IPS DF 4.7 (cell line): ENCODE measurements around the gene XRCC3.

ENCODE experiments used
- DNase-seq: peaks from one replicate; pipeline ENCODE4 v3.0.0-alpha.2; 2013; ENCODE audit warnings: low spot score; ENCODE audit errors: extremely low read depth

The XRCC3 gene

GRCh38 chr14:103726474-103726873 is 11.2 kb upstream of the XRCC3 start:
- no peak for DNase-seq

DNA sequence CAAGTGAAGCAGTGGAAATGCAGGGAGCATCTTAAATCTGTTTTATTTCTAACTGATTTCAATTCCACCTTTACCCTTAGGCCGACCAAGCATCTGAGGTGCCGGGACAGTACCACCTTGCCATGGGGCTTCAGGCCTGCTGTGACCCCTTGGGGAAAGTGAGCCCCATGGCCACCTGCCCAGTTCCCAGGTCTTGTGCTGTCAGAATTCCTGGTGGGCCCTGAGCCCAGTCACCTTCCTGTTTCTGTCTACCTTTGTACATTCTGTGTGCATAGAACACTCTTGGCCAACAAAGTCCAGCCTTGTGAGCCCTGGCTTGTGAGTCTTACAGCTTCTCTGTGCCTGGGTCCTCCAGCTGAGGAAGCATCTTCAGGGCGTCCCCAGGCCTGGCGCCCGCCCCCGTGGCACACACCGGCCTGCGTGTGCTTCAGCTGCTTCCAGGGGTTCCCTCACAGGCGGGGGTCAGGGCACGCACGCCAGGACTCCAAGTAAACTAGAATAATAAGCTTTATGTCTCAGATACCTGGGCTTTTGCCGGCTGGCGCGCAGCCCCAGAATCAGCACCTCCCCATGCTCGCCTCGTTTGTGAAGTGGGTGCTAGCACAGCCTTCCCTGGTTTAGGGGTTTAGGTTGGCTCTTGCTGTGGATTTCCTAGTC is 10.6 kb upstream of the XRCC3 start:
- DNase-seq: no peak

DNA sequence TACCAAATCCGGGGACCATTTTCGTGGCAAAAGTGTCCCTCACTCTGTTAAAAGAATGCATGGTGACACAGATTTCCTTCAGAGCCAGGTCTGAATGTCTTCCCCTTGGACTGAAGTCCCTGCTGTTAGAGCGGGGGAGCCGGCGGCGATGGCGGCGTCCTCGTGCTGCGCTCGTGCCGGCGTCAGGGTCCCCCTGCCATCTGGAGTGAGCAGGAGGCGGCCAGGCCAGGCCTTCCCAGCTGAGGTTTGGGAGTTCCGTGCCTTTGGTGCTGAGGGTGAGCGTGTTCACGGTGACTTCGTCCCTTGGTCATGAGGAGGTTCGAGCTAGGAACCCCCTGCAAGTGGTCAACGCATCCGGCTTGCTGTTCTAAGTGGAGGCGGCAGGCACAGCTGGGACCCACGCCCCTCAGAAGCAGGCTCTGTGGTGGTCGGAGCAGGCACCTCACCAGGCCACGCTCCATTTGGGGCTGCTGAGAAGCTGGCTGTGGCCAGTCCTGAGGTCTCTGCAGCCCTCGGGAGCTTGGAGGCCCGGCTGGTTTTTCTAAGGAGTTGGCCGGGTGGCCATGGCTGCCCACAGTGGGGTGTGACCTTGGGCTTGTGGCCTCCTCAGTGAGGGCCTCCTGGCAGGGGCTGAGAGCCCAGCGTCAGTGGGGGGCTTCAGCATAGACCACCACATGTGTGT is 9.9 kb upstream of the XRCC3 start:
- DNase-seq: no peak

GRCh38 chr14:103724116-103724515 is 8.9 kb upstream of the XRCC3 start:
- DNase-seq: no peak

DNA sequence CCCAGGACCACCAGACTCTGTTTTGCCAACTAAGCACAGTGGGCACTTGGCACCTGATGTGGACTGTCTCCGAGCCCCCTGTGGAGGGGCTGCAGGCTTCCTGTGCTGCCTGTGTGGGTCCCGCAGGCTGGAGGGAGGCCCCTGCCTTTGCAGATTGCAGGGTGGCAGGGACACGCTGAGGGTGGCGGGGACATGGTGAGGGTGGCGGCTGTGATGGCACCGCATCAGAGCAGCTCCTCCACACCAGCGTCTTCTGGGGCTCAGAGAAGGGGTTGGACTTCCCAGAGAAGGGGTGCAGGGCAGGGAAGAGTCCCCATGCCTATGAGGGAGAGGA is 8.5 kb upstream of the XRCC3 start:
- no peak for DNase-seq

DNA sequence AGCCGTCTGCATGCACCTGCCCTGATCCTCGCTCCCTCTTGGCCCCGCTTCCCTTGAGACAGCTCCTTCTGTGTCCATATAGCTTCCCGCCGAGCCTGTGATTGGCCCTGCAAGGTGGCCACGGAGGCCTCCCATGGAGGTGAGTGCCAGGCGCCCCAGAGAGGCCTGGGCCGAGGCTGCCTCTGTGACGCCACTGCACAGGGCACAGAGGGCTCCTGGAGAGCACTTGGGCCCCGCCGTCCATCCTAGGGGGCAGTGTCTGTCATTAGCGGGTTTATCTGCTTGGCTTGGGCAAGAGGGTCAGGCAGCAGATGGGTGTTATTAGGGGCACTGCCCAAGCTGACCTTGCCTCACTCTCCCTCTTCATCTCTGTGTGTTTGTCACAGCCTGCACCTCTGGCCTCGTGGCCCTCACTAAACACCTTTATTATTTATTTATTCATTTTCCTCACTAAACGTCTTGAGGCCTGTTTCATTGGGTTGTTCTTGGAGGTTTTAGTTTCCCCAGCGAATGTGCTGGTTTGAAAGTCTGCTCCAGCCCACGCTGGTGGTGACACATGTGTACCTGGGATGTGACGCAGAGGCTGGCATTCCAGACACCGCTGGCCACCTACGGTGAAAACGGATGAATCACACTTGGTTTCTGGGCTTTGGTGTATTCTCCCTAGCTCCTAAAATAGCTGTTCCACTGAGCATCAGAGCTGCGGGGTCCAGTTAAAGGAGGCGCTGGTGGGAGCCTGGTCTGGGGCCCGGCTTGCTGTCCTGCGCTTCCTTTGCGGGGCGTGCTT is 6.3 kb upstream of the XRCC3 start:
- no peak for DNase-seq

- DNase-seq: no peak
Measured at GRCh38 chr14:103719751-103720150, 4.5 kb upstream of the XRCC3 start.

DNA sequence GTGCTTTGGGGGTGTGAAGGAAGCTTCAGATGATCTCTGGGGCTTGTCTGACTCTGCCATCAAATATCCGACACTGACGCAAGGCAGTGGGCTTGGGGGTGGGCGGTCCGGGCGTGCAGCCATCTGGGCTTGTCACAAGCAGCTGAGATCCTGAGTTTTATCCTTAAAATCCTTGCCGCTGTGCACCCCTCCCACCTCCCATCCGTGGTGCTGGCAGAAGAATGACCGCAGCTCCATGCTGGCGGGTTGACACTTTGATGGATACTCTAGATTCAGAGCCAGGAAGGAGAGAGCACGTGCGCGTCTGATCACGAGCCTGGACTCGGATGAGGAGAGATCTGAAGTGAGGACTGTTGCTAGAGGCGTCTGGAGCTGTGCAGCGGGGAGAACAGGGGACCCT is 3.3 kb upstream of the XRCC3 start:
- no peak for DNase-seq

DNA sequence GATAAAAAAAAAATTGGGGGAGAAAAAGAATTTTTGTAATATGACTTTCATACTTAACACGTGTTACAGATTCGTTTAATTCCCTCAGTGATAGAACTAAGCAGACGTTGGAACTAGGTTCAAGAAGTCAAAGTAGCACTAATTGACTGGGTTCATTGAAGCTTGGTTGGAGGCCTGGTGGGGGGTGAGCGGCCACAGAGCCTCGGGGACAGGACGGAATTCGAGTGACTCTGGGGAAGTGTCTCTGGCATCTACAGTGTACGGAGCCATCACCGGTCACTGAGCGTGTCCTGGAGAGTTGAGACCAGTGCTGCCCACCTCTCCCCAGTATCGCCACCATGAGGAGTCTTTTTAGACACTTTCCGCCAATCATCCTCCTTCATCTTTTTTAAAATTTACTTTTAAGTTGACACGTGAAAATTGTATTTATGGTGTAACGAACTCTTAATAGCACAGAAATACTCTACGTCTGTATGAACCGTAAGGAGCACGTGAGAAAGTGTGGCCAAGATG is 1.7 kb upstream of the XRCC3 start:
- DNase-seq: no peak

GRCh38 chr14:103716091-103716801 is 995 bp upstream of the XRCC3 start:
- no peak for DNase-seq

GRCh38 chr14:103714063-103714724 is 1.1 kb downstream of the XRCC3 start:
- DNase-seq: no peak

DNA sequence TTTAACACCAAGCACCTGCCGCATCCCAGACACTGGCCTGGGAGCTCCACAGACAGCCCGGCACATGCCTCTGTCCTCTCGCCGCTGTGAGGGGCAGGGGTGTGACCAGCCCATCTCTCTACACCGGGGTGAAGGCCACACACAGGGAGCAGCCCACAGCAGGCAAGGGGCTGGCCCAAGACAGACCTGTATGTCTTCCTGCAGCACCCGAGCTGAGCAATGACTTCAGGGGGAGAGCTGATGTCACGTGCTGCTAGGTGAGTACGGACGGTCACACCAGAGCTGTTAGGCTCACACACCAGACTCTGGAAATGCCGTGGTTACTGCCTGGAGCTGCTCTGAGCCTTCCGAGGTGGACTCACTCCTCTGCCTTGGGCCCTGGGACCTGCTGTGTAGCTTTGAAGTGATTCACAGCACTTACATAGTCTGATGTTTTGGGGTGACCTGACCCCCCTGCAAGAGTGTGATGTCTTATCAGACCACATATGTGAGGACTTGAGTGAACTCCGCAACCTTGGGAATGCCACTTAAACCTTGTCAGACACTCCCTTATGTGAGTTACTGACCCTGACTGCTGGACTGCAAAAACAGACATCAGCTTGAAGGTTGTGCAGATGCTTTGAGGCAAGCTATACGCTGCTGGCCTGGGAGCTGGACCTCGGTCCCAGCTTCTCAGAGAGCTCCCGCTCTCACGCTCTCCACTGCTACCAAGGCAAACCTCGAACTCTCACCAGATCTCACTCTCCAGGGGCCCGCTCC is 1.8 kb downstream of the XRCC3 start:
- DNase-seq: no peak

DNA sequence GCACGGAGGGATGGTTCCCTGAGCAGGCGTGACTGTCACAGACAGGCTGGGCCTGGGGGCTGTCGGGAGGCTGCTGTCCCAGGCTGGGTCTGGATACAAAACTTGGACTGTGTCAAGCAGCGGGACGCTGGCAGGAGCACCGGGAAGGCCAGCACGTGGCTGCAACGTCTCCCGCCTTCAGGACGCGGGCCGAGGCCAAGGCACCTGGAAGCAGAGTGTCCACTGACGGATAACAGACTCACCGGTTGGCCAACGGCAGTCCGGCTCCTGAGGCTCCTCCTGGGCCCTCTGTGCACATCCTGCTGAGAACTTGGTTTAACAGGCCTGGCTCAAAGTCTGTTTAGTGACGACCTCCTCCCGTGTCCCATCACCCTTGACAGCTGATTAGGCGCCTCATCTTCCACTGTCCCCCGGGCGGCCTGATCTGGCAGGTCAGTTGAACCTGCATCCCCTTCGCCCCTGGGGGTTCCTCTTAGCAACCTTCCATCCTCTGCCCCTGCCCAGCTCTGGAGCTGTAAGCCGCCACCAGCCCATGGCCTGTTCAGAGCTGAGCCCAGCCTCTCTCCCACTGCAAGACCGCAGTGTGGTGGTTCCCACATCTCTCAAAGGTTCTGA is 2.5 kb downstream of the XRCC3 start:
- DNase-seq: no peak

DNA sequence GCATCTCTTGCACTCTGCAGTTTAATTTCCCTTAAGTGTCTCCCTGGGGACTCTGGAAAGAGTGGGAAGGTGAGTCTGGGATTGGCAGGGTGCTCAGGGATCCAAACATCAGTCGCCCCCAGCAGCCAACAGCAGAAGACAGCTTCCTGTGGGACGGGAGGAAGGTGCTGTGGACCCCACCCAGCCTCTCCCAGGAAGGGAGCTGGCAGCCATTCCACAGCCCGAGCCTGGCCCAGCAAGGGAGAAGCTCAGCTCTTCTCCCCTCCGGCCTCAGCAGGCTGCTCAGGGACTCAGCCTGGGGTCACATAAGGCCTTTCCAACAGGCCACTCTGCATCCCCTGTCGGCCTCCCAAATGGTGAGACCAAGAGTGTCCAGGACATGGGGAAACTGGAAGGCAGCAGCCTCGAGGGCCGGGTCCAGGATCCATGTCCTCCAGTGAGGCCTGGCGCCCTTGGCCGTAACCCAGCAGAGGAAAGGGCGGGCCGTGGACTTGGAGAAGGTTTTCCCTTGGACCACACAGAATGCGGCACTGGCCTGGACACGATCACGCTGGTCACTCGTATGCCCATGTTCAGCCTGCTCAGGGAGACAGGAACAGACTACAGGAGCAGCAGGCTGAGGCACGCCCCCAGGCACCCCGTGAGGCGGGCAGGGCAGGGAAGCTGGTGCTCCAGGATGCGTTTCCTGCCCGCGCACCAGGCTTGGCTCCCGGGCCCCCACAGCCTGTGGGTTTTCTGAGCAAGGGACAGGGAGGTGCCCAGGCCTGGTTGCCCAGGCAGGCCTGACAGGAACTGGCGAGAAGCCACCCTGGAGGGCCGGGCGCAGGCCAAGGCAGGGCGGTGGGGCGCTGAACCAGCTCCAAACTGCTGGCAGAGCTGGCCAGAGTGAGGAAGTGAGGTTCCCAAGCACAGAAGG is 3.5 kb downstream of the XRCC3 start:
- DNase-seq: no peak

DNA sequence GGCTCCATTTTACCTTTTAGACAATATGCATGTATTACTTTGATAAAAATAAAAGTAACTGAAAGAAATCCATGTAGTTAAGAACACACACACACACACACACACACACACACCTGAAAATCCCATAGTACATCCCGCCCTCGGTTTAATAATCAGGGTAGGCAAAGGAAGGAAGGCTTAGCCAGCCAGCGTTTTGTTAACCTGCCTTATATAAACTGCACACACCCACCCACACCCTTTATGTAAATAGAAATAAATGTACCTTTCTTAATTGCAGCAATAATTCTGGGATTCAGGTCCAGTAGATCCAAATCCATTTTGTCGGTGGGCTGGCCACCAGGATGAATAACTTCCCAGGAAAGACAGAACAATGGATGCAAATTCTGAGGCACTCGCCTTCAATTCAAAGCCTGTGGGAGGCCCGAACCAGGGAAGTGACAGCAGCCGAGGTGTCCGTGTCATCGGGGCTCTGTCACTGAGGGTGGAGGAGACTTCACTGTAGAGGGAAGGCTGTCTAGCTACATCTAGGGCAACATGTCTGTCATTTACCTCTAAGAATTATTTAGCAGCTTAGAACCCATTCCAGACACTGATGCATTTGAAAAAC is 4.4 kb downstream of the XRCC3 start:
- DNase-seq: no peak

DNA sequence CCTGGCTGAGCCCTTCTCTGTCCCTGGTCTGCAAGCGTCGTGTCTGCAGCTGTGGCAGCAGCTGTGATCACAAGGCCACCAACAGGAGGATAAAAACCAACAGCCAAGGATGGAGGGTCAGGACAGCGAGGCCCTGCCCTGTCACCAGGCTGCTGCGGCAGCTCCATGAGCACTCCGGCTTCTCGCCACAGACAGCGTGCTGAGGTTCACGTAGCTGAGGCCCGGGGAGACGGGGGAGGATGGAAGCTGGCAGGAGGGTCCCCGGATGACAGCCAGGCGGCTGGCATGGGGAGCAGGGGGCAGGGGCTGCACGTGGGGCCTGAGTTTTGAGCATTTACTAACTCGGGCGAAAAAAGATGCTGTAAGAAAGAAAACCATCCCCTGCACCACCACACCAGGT is 5.4 kb downstream of the XRCC3 start:
- no peak for DNase-seq

GRCh38 chr14:103708750-103709187 is 6.5 kb downstream of the XRCC3 start:
- DNase-seq: no peak
